GM11168 (cell line): ENCODE data around the gene MRPL12.

Source experiments
- in situ Hi-C: fragments of 300-500 bp; cut with MboI; formaldehyde crosslinking; loops from one replicate; pipeline ENCODE4 v1.12.0; 2022; ENCODE audit warnings: low sequenced_read_pairs; ENCODE audit not compliant: unreplicated experiment

The MRPL12 gene

GRCh38 chr17:81715107-81715871, 12.1 kb downstream of the MRPL12 start:
- in situ Hi-C loops, result no loop called here

- in situ Hi-C loops, result no loop called here
Measured at GRCh38 chr17:81715872-81716673, 12.9 kb downstream of the MRPL12 start.

- in situ Hi-C loops, result no loop called here
Measured at GRCh38 chr17:81716674-81716996, 13.5 kb downstream of the MRPL12 start.

- in situ Hi-C loops, result no loop called here
Measured at GRCh38 chr17:81717049-81717765, 14.0 kb downstream of the MRPL12 start.

- in situ Hi-C loops, result no loop called here
Measured at GRCh38 chr17:81717766-81718089, 14.6 kb downstream of the MRPL12 start.

GRCh38 chr17:81719410-81720266, 16.5 kb downstream of the MRPL12 start:
- in situ Hi-C loops, result no loop called here

GRCh38 chr17:81720267-81721071, 17.3 kb downstream of the MRPL12 start:
- in situ Hi-C loops, result no loop called here

GRCh38 chr17:81722184-81723120, 19.3 kb downstream of the MRPL12 start:
- in situ Hi-C loops, result no loop called here

- in situ Hi-C loops, result no loop called here
Measured at GRCh38 chr17:81723651-81724209, 20.6 kb downstream of the MRPL12 start.

- in situ Hi-C loops, result loop anchor here (25.0 kb wide), 1 partner anchor 112 kb away; the partner anchor contains the start of genes MCRIP1 and PPP1R27
Measured at GRCh38 chr17:81725439-81725838, 22.3 kb downstream of the MRPL12 start.

- in situ Hi-C loops, result loop anchor here (25.0 kb wide), 1 partner anchor 111 kb away; the partner anchor contains the start of genes MCRIP1 and PPP1R27
Measured at GRCh38 chr17:81726004-81726403, 22.8 kb downstream of the MRPL12 start.

- in situ Hi-C loops, result loop anchor here (25.0 kb wide), 1 partner anchor 110 kb away; the partner anchor contains the start of genes MCRIP1 and PPP1R27
Measured at GRCh38 chr17:81727324-81728031, 24.3 kb downstream of the MRPL12 start.

- in situ Hi-C loops, result loop anchor here (25.0 kb wide), 1 partner anchor 104 kb away; the partner anchor contains the start of genes MCRIP1 and PPP1R27
Measured at GRCh38 chr17:81733507-81734404, 30.6 kb downstream of the MRPL12 start.

- in situ Hi-C loops, result loop anchor here (25.0 kb wide), 1 partner anchor 103 kb away; the partner anchor contains the start of genes MCRIP1 and PPP1R27
Measured at GRCh38 chr17:81734405-81735263, 31.5 kb downstream of the MRPL12 start.
